ENCODE measurements around the gene GFOD1. TPM values are rescaled to one million over a fixed set of nuclear protein-coding genes. Genes with fewer than 3 reads are reported as not detected.
"Not testable (repeated sequence)": the region's sequence is repeated elsewhere in the genome, so short reads cannot be mapped to it uniquely, and the experiment has no call there.

Gene GFOD1
- total and polyA plus RNA-seq, 4 donors: 9.4 to 30.6 (median 17.6) TPM

DNA sequence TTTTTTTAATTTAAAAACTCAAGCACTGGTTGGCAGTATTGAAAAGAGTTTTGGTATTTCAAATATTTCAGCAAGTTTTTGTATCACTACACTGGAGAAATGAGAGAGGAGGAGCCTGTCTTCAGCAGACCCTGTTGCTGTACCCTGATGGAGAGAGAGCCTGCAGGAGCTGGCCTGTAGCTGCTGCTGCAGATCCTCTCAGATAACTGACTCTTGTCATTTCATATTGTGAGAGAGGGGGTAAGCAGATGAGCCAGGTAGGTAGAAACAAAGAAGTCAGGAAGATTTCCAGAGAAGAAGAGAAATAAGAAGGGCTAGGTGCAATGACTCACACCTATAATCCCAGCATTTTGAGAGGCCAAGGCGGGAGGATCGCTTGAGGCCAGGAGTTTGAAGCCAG, 94.9 kb downstream of the GFOD1 start:
- peaks cover 11% of the 10 kb centered on the region for H3K4me1 ChIP-seq (ENCODE audit: control insufficient read depth, insufficient read depth, low read length)
- H3K4me3 ChIP-seq (ENCODE audit: low read depth, low read length): no peak overlapping the region
- no peaks in the 10 kb centered on the region for H3K36me3 ChIP-seq (ENCODE audit: control insufficient read depth, insufficient read depth, low read length)
- H3K27ac ChIP-seq (ENCODE audit: low read depth, low read length): no peak overlapping the region
- DNase-seq (ENCODE audit: low read depth in 4 of 6, low spot score in 6 of 6): no peak
- H3K27me3 ChIP-seq (ENCODE audit: control insufficient read depth, insufficient read depth, low read length): no peaks in the 10 kb centered on the region
- no peaks in the 10 kb centered on the region for H3K9me3 ChIP-seq (ENCODE audit: control insufficient read depth, insufficient read depth, low read length)
- WGBS (ENCODE audit: insufficient coverage): 50% methylated on average over 2 of the region's 2 CpGs

DNA sequence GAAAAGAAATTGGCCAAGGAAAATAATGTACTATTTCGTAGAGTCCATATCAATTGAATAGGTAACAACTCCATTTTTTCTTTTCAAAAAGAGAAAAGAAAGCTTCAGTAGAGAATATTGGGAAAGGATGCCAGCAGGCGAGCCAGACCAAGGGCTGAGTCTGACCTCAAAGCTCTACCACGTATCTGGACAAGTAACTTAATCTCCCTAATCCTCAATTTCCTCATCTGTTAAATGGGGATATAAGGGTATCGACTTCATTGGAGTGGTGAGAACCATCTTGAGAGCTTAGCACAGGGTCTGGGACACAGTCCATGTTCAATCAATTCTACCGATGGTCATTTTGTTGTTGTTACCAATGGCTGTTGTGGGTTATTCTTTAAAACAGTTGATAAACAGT, 95.9 kb downstream of the GFOD1 start:
- H3K36me3 ChIP-seq (ENCODE audit: control insufficient read depth, insufficient read depth, low read length): no peaks in the 10 kb centered on the region
- WGBS (ENCODE audit: insufficient coverage): 100% methylated on average over 1 of the region's 5 CpGs
- H3K27me3 ChIP-seq (ENCODE audit: control insufficient read depth, insufficient read depth, low read length): no peaks in the 10 kb centered on the region
- no peaks in the 10 kb centered on the region for H3K9me3 ChIP-seq (ENCODE audit: control insufficient read depth, insufficient read depth, low read length)
- H3K27ac ChIP-seq (ENCODE audit: low read depth, low read length): no peak overlapping the region
- peaks cover 8% of the 10 kb centered on the region for H3K4me1 ChIP-seq (ENCODE audit: control insufficient read depth, insufficient read depth, low read length)
- no peak for DNase-seq (ENCODE audit: low read depth in 4 of 6, low spot score in 6 of 6)
- H3K4me3 ChIP-seq (ENCODE audit: low read depth, low read length): no peak overlapping the region

DNA sequence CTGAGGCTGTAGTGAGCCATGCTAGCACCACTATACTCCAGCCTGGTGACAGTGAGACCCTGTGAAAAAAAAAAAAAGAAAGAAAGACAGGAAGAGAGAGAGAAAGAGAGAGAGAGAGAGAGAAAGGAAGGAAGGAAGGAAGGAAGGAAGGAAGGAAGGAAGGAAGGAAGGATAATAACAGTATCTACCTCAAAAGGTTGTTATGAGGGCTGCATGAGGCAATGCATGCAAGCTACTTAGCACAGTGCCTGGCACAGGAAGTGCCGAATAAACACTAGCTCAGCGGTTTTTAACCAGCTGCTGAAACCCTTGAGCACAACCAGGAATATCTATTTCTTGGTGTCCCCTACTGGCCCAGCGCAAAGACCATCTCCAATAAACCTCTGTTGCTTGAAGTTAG, 96.7 kb downstream of the GFOD1 start:
- Histone ChIP-seq H3K4me3 (ENCODE audit: low read depth, low read length) (no peak overlapping the region), H3K27ac (ENCODE audit: low read depth, low read length) (no peak overlapping the region), H3K27me3 (ENCODE audit: control insufficient read depth, insufficient read depth, low read length) (no peaks in the 10 kb centered on the region), H3K36me3 (ENCODE audit: control insufficient read depth, insufficient read depth, low read length) (no peaks in the 10 kb centered on the region), H3K9me3 (ENCODE audit: control insufficient read depth, insufficient read depth, low read length) (no peaks in the 10 kb centered on the region), H3K4me1 (ENCODE audit: control insufficient read depth, insufficient read depth, low read length) (peaks cover 7% of the 10 kb centered on the region)
- no peak for DNase-seq (ENCODE audit: low read depth in 4 of 6, low spot score in 6 of 6)
- WGBS (ENCODE audit: insufficient coverage): 85% methylated on average over 2 of the region's 3 CpGs

DNA sequence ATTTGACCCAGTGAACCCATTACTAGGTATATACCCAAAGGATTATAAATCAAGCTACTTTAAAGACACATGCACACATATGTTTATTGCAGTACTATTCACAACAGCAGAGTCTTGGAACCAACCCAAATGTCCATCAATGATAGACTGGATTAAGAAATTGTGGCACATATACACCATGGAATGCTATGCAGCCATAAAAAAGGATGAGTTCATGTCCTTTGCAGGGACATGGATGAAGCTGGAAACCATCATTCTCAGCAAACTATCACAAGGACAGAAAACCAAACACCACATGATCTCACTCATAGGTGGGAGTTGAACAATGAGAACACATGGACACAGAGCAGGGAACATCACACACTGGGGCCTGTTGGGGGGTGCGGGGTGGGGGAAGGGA, 98.2 kb downstream of the GFOD1 start:
- WGBS (ENCODE audit: insufficient coverage): no CpG with 5 or more reads among the region's 1 CpG
- H3K4me1 ChIP-seq (ENCODE audit: control insufficient read depth, insufficient read depth, low read length); H3K27me3 ChIP-seq (ENCODE audit: control insufficient read depth, insufficient read depth, low read length); H3K4me3 ChIP-seq (ENCODE audit: low read depth, low read length); H3K9me3 ChIP-seq (ENCODE audit: control insufficient read depth, insufficient read depth, low read length); H3K36me3 ChIP-seq (ENCODE audit: control insufficient read depth, insufficient read depth, low read length); DNase-seq (ENCODE audit: low read depth in 4 of 6, low spot score in 6 of 6); H3K27ac ChIP-seq (ENCODE audit: low read depth, low read length): not testable (repeated sequence)

DNA sequence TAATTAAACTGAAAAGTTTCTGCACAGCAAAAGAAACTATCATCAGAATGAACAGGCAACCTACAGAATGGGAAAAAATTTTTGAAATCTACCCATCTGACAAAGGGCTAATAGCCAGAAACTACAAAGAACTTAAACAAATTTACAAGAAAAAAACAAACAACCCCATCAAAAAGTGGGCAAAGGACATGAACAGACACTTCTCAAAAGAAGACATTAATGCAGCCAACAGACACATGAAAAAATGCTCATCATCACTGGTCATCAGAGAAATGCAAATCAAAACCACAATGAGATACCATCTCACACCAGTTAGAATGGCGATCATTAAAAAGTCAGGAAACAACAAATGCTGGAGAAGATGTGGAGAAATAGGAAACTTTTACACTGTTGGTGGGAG, 98.6 kb downstream of the GFOD1 start:
- not testable (repeated sequence) for H3K4me3 ChIP-seq (ENCODE audit: low read depth, low read length); DNase-seq (ENCODE audit: low read depth in 4 of 6, low spot score in 6 of 6); H3K9me3 ChIP-seq (ENCODE audit: control insufficient read depth, insufficient read depth, low read length); H3K27ac ChIP-seq (ENCODE audit: low read depth, low read length); H3K4me1 ChIP-seq (ENCODE audit: control insufficient read depth, insufficient read depth, low read length); H3K27me3 ChIP-seq (ENCODE audit: control insufficient read depth, insufficient read depth, low read length); H3K36me3 ChIP-seq (ENCODE audit: control insufficient read depth, insufficient read depth, low read length)
- WGBS (ENCODE audit: insufficient coverage): no CpG with 5 or more reads among the region's 1 CpG

DNA sequence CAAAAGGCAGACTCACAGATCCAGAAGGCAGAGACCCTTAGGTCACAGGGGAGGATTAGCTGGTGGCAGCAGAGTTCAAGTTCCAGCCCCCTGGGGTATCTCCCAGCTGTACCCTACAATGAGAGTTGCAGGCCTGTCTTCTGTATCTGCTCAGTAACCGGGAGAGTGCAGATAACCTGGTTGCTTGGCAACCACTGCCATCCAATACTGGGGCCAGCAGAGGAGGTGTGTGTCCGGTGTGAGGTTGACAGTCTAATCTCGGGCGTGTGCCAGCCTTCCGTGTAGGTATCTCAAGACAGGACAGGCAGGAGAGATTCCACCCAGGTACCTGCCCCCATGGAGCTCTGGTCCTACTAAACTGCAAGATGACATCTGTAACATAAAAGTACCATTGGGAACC, 102.4 kb downstream of the GFOD1 start:
- no peaks in the 10 kb centered on the region for H3K27me3 ChIP-seq (ENCODE audit: control insufficient read depth, insufficient read depth, low read length)
- 31% methylated on average over 3 of the region's 5 CpGs for WGBS (ENCODE audit: insufficient coverage)
- peaks cover 15% of the 10 kb centered on the region for H3K4me1 ChIP-seq (ENCODE audit: control insufficient read depth, insufficient read depth, low read length)
- no peak overlapping the region for H3K4me3 ChIP-seq (ENCODE audit: low read depth, low read length)
- DNase-seq (ENCODE audit: low read depth in 4 of 6, low spot score in 6 of 6): peak in 1 of 6 donors; percentile 67
- no peaks in the 10 kb centered on the region for H3K36me3 ChIP-seq (ENCODE audit: control insufficient read depth, insufficient read depth, low read length)
- H3K9me3 ChIP-seq (ENCODE audit: control insufficient read depth, insufficient read depth, low read length): no peaks in the 10 kb centered on the region
- no peak overlapping the region for H3K27ac ChIP-seq (ENCODE audit: low read depth, low read length)

DNA sequence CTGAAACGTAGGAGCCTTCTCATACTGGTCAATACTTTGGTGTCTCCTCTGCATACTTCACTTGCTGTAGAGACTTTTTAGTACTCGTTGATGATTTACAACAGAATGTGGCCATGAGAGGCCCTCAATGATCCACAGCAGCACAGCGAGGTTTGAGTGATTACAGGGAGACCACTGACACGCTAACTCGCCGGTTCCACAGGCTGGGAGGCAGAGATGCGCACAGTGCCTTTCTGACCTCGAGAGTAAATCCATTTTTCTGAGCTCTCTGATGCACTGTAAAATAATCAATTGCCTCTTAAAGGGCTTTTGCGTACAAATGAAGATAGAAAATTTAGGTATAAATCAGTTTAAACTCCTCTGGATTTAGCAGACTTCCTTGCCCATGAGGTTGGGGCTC, 102.9 kb downstream of the GFOD1 start:
- WGBS (ENCODE audit: insufficient coverage): 74% methylated on average over 5 of the region's 9 CpGs
- no peaks in the 10 kb centered on the region for H3K9me3 ChIP-seq (ENCODE audit: control insufficient read depth, insufficient read depth, low read length)
- H3K27me3 ChIP-seq (ENCODE audit: control insufficient read depth, insufficient read depth, low read length): no peaks in the 10 kb centered on the region
- no peaks in the 10 kb centered on the region for H3K36me3 ChIP-seq (ENCODE audit: control insufficient read depth, insufficient read depth, low read length)
- H3K4me1 ChIP-seq (ENCODE audit: control insufficient read depth, insufficient read depth, low read length): peaks cover 15% of the 10 kb centered on the region
- DNase-seq (ENCODE audit: low read depth in 4 of 6, low spot score in 6 of 6): peak in 1 of 6 donors; percentile 53
- no peak overlapping the region for H3K4me3 ChIP-seq (ENCODE audit: low read depth, low read length)
- no peak overlapping the region for H3K27ac ChIP-seq (ENCODE audit: low read depth, low read length)

DNA sequence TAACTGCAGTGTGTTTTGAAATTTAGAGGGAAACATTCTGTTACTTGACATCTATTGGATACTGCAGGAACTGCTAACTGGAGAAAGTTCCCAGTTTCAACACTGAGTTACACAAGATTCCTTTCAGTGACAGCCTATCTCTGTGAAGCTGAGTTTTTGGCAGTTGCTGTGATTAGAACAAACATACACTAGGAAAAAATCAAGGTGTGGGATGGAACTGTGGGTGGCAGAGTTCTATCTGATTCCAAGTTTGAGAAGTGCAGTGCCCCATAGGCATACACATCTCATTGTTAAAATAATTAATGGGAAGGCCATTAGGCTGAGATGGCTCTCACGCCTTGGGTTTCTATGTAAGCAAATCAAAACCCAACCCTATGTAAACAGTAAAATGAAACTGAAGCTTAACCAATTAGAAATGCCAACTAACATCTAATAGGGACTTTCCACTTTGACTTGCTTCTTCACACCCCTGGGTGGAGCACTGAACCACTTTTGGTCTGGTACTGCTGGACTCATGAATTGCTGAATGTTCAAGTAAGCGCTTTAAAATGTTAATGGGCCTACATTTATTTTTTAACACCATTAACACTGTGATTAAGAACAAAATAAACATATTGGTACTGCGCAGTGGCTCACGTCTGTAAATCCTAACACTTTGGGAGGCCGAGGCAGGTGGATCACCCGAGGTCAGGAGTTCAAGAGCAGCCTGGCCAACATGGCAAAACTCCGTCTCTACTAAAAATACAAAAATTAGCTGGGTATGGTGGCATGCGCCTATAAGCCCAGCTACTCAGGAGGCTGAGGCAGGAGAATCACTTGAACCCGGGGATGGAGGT, 103.9 kb downstream of the GFOD1 start:
- no peak overlapping the region for H3K27ac ChIP-seq (ENCODE audit: low read depth, low read length)
- no peak overlapping the region for H3K4me3 ChIP-seq (ENCODE audit: low read depth, low read length)
- H3K9me3 ChIP-seq (ENCODE audit: control insufficient read depth, insufficient read depth, low read length): no peaks in the 10 kb centered on the region
- WGBS (ENCODE audit: insufficient coverage): 91% methylated on average over 4 of the region's 9 CpGs
- H3K4me1 ChIP-seq (ENCODE audit: control insufficient read depth, insufficient read depth, low read length): peaks cover 15% of the 10 kb centered on the region
- no peaks in the 10 kb centered on the region for H3K36me3 ChIP-seq (ENCODE audit: control insufficient read depth, insufficient read depth, low read length)
- no peak for DNase-seq (ENCODE audit: low read depth in 4 of 6, low spot score in 6 of 6)
- H3K27me3 ChIP-seq (ENCODE audit: control insufficient read depth, insufficient read depth, low read length): no peaks in the 10 kb centered on the region

DNA sequence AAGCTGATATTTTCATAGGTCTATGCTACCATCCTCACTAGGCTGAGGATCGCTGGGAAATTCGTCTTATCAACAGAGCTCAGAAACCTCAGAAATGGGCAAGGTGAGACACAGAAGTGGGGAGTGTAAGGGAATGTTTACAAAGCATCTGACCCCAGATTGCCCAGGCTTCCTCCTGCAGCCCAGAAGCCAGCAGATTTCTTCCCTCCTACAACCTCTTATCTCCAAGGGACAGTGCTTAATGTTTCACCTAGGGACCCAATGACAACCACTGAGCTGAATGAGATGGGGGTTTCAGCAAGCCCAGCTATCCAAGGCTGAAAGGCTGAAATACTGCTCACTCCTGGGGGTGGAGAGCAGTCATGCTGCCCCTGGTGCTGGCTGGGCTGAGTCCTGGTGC, 106.6 kb downstream of the GFOD1 start:
- no peaks in the 10 kb centered on the region for H3K9me3 ChIP-seq (ENCODE audit: control insufficient read depth, insufficient read depth, low read length)
- no peaks in the 10 kb centered on the region for H3K36me3 ChIP-seq (ENCODE audit: control insufficient read depth, insufficient read depth, low read length)
- no peak overlapping the region for H3K4me3 ChIP-seq (ENCODE audit: low read depth, low read length)
- no CpG with 5 or more reads among the region's 2 CpGs for WGBS (ENCODE audit: insufficient coverage)
- peaks cover 15% of the 10 kb centered on the region for H3K4me1 ChIP-seq (ENCODE audit: control insufficient read depth, insufficient read depth, low read length)
- no peak overlapping the region for H3K27ac ChIP-seq (ENCODE audit: low read depth, low read length)
- H3K27me3 ChIP-seq (ENCODE audit: control insufficient read depth, insufficient read depth, low read length): no peaks in the 10 kb centered on the region
- DNase-seq (ENCODE audit: low read depth in 4 of 6, low spot score in 6 of 6): no peak
